Fibroblast of skin of scalp (primary cell): ENCODE results near the gene WDFY4.

Source experiments
- DNase-seq: peaks from one replicate; pipeline ENCODE4 v3.0.0-alpha.2; 2013

Gene WDFY4

DNA sequence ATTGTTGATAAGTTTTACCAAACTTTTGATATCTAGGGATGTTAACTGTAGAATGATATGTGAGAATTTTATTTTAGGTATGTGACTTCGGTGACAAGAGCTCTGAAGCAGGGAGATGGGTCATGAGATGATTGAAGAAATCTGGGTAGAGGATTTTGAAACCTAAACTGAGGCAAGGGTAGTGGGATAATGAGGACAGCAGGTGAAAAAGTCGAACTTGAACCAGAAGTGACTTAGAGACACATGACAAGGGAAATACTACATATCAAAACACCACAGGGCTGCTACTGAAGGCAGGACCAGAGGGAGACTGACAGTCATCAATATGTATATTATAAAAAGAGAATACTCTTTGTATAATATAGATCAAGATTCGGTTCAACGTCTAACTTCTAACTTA lies 113.2 kb downstream of the WDFY4 start:
- no peak for DNase-seq

DNA sequence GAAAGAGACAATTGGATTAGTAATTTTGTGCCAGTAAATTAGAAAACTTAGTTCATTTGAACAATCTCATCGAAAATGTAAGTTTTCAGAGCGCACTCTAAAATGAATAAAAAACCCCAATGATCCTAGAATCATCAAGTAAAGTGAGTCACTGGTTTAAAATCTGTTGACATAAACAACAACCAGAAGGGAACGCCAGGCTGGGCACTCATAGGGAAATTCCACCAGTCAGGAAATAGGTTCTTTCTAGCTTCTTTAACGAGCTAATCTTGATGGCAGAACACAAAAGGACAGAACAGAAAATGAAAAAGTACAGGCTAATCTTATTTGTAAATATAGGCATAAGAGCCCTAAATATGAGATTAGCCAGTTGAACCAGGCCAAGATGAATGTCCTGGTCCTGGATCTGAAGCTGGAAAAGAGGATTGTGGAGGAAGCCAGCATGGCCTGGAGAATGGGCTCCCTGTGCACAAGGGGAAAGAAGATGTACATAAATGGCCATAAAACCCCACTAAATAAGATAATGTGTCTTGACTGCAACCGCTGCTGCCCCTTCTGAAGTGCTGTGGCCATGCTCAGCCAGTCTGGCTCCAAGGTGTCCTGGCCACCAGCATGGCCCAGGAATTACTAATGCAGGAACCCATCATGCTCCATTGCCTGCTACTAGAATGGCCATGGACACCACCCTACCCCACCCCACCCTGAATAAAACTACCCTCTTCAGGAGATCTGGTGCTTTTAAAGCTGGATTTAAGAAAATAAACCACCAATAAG lies 114.0 kb downstream of the WDFY4 start:
- DNase-seq: no peak

DNA sequence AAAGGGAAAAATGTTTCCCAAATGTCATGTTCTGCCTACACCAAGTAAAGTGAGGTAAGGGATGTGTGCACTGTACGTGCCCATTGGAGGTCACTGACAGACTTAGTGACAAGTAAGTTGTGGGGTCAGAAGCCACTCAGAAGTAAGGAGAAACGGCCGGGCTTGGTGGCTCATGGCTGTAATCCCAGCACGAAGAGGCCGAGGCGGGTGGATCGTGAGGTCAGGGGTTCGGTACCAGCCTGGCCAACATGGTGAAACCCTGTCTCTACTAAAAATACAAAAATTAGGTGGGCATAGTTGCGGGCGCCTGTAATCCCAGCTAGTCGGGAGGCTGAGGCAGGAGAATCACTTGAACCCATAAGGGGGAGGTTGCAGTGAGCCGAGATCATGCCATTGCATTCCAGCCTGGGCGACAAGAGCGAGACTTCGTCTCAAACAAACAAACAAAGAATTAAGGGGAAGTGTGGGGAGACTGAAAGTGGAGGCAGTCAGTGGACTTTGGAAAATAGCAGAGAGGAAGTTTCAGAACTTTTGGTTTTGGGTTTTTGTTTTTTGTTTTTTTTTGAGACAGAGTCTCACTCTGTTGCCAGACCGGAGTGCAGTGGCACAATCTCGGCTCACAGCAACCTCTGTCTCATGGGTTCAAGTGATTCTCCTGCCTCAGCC lies 114.8 kb downstream of the WDFY4 start:
- no peak for DNase-seq

DNA sequence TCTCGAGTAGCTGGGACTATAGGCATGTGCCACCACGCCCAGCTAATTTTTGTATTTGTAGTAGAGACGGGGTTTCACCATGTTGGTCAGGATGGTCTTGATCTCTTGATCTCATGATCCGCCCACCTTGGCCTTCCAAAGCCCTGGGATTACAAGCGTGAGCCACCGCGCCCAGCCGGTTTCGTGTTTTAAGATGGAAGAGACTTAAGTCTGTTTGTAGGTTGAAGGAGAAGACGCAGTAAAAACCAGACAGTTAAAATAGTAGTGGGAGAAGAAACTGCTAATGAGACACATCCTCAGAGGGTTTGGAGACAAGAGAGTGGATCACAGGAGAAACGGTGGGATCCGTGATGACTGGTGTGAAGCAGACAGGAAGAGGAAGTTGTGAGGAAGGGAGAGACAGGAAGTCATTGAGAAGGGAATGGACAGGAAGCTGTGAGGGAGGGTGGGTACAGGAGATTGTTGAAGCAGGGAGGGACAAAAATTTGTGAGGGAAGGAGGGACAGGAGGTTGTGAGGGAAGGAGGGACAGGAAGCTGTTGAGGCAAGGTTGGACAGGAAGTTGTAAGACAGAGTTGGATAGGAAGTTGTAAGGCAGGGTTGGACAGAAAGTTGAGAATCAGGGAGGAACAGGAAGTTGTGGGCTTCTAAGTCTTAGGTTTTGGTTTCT lies 115.5 kb downstream of the WDFY4 start:
- DNase-seq: no peak

DNA sequence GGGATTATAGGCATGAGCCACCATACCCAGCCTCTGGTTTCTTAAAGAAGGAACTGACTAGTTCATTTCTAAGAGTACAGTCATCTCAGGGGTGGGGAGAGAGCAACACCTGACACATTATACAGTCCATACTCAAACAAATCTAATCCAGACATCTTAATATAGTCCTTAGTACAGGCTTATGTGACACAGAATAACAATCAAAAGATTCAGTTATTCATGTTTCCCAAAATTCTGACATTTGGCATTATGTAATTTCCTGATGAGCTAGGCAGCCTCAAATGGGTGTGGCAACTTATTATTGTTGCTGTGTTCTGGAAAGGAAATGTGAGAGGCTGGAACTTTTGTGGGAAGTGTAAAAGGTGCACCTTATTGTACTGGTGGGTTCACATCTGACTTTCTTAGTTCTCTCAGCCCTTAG lies 116.3 kb downstream of the WDFY4 start:
- DNase-seq: no peak

DNA sequence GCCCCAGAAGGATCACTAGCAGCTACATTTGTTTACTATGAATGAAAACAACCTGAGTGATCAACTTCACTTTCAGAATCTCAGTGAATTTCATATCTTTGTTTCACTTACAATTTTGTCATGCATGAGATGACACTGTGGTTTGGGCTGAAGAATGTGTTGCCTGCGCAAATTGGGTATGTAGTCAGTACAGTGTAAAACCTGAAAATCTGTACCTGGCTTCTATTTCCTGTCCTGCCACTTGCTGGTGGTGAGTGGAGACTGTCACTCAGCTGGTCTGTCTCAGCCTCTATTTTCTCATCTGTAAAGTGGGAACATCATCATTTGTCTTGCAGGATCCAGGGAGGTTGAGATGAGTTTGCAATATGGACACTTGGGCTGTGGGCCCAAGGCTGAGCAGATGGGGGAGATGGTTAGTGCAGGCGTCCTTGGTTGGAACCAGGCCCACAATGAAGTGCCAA lies 118.0 kb downstream of the WDFY4 start:
- no peak for DNase-seq

DNA sequence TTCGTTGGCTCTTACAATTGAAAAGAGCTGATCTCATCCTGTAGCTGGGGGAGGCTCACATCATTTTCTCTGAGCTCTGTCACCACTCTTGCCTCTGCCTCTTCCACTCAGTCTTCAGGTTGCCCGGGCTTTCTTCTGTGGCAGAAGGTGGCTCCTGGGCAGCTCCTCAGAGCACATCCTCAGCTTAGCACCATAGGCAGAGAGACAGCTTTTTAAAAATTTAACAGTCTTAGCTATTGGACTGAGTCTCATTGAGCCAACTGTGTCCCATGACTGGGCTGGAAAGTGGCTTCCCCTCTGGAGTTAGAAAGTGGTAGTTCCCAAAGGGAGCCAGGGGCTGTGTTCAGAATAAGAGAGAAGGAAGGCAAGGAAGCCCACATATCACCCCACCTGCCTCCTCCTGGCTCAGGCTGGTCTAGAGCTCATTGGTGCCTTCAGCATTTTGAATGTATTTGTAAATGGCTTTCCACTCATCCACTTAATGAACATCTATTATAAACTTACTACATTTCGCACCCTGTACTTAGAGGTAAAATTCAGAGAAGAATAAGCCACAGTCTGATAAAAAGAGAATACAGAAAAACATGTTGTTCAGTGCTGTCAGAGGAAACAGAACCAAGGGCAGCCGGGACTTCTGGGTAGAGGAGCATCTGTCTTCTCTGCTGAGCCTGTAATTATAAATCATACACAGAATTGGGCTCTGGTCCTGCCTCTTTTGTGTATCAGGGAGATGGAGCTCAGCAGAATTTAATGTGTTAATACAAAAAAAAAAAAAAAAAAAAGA lies 119.3 kb downstream of the WDFY4 start:
- no peak for DNase-seq

DNA sequence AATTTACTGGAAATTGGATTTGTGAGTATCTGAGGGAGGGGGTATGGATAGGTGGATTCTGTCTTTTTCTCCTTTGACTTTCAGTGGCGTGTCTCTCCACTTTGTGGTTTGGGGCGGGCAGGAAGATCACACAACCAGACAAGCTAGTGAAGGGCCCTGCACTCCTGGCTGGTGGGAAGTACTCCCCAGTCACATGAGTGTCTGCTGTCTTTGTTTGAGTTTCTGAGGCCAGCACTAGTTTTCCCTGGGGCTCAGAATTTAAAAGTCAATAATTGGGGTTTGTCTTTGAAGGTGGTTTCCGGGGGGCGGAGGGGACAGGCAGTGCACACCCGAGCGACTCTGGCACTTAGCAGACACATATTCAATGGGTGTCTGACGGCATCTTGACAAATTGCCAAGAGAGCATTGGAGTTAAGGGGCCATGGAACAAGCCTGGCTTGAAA lies 120.1 kb downstream of the WDFY4 start:
- no peak for DNase-seq

DNA sequence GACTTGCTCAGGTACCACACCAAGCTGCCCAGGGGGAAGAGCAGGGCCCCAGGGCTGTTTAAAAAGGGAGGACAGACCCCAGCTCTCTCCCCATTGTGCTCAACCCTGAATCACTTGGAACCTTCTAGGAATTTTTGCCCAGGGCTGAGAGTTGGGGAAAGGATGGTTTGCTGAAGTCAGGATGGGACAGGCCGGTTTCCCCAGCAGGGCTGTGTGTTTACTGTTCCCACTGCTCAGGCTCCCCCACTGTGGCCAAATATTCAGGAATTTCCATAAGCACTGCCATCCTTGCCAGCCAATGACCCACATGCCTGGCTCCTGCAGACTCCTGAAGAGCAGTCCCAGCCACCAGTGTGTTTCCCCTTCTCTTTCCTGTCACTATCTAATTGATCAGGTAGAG lies 120.7 kb downstream of the WDFY4 start:
- no peak for DNase-seq

DNA sequence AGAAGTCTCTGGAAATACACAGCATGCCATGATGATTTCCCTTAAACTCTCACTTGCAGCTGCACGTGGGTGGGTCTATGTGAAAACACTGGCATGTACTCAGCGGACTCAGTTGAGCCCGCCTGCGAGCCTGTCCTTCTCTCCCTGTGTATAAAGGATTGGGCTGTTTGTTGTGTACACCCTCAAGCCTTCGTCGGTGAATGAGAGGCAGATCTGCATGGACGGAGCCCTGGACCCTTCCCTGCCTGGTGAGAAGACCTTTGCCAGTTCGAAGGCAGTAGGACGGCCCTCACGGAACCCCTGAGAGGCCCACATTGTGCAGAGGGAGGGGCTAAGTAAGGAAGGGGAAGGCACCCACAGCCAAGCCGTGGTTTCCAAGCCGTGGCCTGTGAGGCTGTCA lies 121.2 kb downstream of the WDFY4 start:
- no peak for DNase-seq

DNA sequence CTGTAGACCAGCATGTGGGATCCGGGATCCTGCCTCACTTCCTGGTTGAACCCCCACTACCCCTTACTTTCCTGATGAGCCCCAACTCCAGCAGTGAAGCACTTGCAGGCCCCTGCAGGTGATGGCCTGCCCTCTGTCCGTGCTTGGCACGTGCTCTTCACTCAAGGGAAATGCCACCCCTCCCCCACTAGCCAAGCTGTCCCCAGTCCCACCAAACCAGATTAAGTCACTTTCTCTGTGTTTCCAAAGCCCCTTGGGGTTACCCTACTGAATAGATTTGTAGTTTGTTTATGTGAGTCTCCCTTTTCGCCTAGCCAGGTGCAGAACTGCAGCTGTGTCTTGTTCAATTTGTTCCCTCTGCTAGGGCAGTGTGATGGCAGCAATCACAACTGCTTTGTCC lies 121.7 kb downstream of the WDFY4 start:
- no peak for DNase-seq

DNA sequence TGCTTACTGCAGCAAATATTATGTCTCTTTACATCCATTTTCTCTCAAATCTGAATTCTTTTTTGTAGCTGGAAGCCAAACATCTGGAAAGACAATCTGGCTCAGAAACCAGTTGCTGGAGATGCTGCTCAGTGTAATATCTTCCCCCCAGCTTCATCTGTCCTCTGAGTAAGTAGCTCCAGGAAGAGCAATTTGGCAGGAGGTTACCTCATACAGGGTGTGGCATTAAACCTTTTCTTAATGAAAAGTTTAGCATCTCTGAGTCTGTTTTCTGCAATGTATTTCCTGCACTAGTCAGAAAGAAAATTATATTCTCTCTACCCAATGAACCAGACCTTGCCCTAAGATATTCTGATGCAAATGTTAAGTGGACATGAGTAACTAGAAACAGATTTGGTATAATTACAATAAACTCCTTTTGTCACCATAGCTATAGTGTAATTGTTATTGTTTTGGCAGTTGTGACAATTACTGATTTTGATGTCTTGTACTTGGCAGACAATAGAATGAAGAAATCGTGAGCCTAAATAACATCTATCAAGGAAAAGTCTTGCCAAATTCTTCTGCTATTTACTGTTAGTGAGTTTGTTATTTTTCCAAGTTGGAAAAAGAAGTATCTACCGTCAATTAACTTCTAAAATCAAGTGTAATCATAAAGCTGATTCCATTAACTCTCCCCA lies 123.3 kb downstream of the WDFY4 start:
- DNase-seq: no peak

DNA sequence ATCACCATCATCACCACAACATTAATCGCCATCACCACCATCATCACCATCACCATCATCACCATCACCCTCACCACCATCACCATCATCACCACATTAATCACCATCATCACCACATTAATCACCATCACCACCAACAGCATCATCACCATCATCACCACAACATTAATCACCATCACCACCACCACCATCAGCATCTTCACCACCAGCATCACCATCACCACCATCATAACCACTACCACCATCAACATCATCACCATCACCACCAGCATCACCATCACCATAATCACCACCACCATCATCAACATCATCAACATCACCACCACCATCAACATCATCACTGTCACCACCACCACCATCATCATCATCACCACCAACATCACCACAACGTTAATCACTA lies 124.6 kb downstream of the WDFY4 start:
- DNase-seq: no peak

DNA sequence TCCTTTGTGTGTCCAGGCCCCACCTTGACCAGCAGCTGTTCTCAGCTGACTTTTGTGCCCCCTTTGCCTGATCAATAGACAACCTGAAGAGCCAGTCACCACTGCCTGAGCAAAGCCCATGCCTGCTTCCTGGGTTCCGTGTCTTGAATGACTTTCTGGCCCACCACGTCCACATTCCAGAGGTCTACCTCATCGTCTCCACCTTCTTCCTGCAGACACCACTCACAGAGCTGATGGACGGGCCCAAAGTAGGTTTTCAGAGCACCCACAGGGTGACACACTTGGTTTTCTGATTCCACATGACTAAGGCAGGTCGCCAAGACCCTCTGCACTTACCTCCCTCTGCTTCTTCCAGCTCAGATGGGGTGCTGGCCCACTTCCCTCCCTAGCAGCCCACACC lies 126.8 kb downstream of the WDFY4 start:
- DNase-seq: peak; percentile 18

DNA sequence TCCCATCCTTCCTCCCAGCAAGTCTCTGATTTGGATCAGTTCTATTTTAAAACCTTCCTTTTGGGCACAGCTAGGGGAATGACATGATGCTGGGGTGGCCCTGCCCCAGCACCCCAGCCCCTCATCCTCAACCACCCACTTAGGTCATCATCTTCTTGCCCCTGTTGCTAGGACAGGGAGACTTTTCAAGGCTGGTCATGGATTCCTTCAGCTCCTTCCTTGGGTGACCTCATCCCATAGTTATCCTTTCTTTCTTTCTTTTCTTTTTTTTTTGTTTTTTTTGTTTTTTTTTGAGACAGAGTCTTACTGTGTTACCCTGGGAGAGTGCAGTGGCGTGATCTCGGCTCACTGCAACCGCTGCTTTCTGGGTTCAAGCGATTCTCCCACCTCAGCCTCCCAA lies 127.2 kb downstream of the WDFY4 start:
- peak; percentile 29 for DNase-seq

DNA sequence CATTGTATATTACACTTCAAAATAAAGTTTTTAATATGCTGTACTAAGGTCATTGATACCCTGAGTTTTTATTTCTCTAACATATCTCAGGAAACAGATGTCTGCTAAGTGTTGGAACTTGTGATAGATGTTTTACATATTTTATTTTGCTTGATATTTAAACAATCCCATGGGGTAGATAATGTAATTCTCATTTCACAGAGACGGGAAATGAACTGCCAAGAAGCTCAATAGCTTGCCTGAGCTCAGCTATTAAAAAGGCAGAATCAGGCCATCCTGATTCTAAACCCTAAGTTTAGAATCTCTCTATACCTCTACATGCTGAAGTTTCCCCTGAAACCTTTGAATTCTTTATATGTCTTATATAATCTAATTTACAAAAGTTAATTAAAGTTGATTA lies 128.6 kb downstream of the WDFY4 start:
- DNase-seq: no peak

DNA sequence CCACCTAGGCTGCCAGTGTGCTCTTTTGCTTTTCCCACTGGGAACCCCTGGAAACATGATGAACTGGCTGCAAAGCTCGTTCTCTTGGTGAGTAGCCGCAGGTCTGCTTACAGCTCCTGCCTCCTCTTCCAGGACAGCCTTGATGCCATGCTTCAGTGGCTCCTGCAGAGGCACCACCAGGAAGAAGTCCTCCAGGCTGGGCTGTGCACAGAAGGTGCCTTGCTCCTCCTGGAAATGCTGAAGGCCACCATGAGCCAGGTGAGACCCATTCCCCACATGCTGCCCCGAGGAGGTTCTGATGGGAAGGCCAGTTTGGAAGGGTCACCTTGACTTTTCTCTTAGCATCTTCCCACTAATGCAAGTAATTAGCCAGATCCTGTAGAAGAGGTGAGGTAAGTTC lies 129.2 kb downstream of the WDFY4 start:
- DNase-seq: no peak

DNA sequence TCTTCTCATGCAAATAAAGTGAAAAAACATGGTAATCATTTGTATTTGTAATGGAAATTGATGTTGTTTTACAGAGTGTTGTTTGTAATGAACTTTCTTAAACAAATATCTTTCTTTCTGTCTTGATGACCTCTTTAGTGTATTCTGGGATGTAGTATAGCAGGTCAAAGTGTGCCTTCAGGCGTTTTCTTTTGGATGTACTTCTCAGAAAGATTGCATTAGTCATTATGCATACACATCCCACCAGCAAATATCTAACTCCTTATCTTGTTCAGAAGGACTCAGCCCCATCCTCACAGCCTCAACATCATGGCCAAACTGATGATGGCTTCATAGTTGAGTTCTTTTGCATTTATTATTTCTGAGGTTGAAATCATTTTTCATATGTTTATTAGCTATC lies 130.3 kb downstream of the WDFY4 start:
- DNase-seq: no peak

DNA sequence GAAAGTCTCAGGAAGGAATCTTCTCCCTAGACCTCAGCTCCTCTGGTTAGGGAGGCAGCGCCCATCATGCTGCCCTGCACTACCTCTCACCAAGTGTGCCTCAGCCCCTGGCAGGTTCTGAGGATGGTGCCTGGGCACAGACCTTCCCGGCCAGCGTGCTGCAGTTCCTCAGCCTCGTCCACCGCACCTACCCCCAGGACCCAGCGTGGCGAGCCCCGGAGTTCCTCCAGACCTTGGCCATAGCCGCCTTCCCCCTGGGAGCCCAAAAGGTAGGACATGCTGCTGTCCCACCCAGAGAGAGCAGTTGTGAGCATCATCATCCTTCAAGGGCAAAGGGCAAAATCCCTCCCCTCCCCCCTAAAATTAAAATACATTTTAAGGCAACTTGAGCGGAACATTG lies 132.5 kb downstream of the WDFY4 start:
- DNase-seq: no peak

DNA sequence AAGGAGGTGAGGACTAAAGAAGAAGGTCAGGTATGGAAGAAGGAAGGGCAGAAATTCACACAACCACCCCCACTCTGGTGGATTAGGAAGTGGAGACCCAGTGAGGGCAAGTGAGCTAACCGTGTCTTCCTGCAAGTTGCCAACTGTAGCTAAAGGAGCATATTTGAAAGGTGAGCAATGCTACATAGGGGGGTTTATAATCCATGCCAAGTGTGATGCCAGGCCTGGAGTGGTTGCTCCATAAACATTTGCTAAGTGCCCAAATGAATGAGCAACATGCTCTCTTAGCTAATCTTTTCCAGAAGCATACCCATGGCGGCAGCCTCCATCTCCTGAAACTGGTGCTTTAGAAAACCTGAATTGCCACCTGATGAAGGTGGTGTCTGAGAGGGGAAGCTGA lies 133.4 kb downstream of the WDFY4 start:
- DNase-seq: no peak

DNA sequence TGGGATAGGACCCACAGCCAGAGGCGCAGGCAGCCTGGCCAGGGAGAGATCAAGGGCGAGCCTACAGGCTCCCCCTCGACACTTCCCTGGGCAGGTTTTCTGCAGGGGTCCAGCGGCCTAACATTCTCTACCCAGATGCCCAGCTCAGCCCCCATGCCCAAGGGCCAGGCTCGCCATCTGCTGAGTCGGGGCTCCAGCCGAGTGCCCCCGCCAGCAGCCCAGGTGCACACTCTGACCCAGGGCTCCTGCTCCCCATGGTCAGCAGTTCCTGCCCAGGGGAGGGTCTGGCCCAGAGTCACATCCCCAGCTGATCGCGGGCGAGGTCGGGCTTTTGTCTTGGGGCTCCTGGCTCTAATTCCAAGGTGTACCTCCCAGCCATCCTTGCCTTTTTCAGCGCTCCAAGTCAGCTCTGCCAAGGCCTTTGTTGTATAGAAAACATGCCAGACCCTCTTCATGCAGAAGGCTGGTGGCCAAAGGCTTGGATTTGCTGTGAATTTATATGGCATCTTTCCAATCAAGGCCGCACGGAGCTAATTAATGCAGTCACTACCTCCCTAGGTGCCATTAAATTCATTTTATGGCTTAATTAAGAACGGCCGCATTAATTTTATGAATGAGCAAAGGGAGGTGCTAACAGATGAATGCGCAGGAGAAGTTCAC lies 134.3 kb downstream of the WDFY4 start:
- no peak for DNase-seq

DNA sequence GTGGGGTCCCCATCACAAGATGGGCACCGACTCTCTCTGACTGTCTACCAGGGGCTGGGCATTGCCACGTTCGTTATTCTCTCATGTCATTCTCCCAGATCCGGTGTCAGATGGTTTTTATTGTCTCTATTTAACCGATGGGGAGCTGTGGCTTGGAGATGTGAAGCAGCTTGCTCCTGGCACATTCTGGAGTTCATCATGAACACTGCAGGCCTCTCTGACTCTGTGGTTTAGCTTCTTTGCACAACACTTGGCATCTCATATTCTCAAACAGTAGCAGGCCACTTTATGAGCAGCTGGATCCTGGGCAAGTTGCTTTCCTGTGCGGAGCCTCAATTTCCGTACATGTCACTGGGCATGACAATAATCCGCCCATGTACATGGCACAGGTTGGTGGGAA lies 135.1 kb downstream of the WDFY4 start:
- no peak for DNase-seq
